Activated gamma-delta T cell treated with Interleukin-2 at 50 U/mL for 16 hours (primary cell): ENCODE results near the gene JAK2.
A peak's percentile ranks its signal among the peaks of the same experiment; 100 is the strongest.
"Not testable (repeated sequence)": the region's sequence is repeated elsewhere in the genome, so short reads cannot be mapped to it uniquely, and the experiment has no call there.

Experiments
- DNase-seq: peaks from one replicate; pipeline ENCODE4 v3.0.0-alpha.2; 2020

JAK2 gene

DNA sequence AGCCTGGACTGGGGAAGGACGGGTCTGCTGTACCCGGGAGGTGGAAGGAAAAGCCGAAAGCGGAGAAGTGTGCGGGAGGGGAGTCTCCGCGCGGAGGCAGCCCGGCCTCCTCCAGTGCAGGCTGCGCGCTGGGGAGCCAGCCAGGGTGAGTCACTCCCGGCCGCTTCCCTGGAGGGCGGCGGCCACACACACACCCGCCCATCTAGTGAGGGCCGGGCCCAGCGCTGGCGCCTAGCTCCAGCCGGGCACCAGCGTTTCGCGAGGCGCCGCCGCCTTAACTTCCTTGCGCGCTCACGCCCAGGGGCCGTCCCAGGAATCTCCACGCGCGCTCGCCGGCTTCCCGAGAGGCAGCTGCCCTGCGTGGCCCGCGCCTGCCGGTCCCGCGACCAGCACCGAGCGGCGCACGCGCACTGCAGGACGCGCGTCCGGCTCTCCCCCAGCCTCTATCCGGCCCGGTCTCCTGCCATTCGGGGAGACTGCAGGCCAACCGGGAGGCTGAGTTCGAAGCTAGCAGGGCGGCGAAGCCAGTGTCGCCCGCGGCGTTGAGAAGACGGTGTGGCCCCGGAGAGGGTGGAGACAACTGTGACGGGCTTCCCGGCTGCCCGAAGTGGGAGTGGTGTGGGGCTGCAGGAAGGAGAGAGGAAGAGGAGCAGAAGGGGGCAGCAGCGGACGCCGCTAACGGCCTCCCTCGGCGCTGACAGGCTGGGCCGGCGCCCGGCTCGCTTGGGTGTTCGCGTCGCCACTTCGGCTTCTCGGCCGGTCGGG is at the start of gene JAK2:
Gene JAK2, plus strand, starts transcription at position 652 of the 765 bp plus-strand sequence. CDS start 36,716 bp downstream, outside the sequence.
- peak; percentile 72 for DNase-seq

DNA sequence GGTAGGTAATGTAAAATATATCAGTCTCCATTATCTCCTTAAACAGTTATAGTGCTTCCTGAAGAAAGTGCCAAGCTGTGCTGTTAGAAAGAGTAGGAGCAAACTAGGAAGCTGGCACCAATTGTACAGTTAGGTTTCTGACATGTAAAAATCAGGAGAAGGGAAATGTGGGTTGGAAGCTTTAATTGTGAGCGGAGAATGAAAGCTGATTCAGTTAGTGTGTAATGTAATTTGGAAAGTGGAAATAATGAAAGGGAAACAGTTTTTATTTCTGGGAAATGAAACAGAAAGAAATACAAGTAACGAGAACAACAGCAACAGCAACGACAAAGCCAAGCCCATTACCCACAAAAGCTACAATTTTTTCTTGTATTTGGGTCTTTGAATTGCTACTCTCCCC is 48.8 kb upstream of the JAK2 start:
- DNase-seq: no peak

DNA sequence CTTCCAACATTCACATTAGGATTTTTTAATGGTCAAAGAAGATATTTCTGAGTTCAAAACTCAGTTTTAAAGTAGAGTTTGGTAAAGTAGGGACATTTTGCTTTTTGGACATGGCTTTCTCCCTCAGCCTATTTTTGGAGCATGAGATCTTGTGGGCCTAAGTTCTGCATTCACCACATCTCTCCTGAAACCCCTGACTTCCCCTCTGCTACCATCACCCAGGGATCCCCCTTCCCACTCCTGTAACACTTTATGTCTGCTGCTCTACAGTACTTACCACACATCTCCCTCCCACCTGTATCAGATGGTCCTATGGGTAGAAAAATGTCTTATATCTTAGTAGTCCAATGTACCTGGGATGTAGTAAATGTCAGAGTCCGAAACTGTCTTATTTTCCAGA is 48.2 kb upstream of the JAK2 start:
- no peak for DNase-seq

DNA sequence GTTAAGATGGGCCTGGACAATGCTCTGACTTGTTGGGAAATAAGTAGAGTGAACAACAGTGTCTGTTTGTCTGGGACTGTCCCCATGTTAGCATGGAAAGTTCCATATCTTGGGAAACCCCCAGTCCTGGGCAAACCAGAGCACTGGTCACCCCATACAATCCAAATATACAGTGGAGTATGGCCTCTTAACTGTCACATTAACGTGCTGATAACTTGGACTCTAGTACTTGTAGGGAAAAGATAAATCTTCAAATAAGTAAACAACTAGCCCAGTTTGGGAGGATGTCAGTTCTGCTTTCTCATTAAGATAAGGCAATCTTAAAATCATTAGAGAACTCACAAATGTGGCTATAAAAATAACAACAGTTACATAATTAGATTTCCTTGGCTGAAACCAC is 47.6 kb upstream of the JAK2 start:
- no peak for DNase-seq

DNA sequence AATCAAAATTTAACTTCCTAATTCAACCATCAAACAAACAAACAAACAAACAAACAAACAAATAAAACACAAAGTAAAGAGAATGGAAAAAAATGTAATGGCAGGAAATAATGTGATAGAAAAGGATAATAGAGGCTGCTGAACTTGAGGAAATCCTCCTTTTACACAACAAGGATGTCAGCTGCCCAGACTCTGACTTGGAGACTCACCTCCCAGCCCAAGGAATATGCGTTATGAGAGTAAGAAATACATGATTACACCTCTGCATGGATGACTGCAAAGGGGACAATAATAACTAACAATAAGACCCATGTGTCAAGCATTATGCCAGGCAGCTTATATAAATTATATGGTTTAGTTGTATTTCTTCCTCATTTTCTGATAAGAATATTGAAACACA is 46.6 kb upstream of the JAK2 start:
- DNase-seq: no peak

DNA sequence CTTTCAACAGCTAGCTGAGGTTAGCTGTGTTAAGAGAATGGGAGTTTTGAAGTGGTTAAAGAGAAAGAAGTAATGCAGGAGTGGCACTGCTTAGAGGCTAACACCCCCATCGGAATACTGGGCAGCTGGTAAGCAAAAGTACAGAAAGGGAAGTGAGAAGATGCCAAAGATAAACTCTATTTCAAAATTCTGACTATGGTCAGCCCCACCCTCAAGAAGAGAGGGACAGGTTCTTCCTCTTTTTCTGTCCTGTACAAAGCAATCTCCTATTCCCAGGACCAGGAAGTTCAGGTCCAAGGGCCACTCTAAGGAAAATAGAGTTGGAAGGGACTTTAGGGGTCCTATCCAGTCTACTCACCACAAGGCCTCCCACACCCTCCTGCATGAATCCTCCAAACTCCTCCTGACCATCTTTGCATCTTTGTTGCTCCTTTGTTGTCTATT is 45.9 kb upstream of the JAK2 start:
- no peak for DNase-seq

DNA sequence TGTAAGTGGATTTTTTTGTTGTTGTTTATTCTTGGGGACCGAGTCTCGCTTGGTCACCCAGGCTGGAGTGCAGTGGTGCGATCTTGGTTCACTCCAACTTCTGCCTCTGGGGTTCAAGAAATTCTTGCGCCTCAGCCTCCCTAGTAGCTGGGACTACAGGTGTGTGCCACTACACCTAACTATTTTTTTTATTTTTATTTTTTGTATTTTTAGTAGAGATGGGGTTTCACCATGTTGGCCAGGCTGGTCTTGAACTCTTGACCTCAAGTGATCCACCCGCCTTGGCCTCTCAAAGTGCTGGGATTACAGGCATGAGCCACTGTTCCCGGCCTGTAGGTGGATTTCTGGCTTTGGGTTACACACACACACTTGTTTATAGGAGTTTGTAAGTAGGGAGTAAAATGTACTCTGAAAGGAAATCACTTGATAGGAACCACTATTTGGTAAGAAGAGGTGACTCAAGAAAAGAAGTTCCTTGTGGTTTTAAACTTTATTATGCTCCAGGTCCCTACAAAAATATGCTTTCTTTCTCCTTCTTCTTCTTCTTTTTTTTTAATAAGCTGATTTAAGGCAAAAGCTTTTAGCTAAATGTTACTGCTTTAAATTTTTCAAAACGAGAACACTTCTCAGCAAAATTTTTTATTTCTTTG is 42.9 kb upstream of the JAK2 start:
- not testable (repeated sequence) for DNase-seq

DNA sequence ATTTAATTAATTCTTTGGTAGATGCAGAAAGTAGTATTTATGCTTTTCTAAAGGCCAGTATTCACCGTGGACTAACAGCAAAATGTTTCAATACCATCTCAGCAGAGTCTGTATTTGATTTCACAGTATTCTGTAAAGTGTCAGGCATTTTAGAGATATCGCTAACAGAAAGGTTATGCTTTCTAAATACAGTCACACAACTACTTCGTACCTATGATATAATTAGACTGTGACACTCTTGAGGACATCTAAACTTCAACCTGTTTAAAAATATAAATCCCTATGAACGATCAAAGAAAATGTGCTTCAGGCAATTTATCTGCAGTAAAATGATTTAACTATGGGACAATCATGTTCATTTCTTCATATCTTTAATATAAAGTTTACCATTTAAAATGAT is 41.7 kb upstream of the JAK2 start:
- DNase-seq: no peak

DNA sequence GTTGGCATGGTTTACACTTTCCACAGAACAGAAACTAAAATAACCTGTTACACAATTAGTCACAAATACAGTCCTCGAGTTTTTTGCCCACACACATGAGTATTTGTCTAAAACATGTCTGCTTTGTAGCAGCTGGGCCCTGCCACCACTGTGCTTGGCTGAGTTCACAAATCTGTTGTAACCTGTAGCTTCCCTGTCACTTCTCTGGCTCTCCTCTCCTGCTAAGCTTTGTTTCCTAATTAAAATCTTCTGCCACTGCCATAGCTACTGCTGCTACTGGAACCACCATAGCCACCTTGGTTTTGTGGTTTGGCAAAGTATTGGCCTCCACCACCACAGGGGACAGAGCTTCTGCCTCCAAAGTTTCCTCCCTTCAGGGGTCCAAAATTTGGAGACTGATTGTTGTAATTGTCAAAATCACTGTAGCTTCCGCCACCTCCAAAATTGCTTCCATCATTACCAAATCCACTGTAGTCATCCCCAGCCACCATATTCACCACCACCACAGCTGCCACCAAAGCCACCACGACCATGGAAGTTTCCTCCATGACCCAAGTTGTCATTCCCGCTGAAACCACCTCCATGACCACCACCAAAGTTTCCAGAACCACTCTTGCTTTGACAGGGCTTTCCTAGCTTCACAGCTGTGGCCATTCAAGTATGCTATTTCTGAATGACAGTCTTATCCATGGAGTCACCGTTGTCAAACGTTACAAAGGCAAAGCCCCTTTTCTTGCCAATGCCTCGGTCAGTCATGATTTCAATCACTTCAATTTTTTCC is 40.5 kb upstream of the JAK2 start:
- not testable (repeated sequence) for DNase-seq

DNA sequence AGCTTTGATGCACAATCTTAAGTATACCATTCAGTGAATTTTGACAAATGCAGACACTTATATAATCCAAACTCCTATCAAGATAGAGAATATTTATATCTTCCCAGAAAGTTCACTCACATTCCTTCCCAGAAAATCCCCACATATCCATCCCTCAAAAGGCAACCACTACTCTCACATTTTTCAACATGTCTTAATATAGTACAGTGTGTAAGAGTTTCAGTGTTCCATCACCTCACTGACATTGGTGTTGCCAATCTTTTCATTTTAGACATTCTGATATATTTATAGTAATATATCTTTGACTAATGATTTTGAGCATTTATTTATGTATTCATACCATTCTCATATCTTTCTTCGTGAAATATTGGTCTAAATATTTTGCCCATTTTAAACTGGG is 38.1 kb upstream of the JAK2 start:
- no peak for DNase-seq

DNA sequence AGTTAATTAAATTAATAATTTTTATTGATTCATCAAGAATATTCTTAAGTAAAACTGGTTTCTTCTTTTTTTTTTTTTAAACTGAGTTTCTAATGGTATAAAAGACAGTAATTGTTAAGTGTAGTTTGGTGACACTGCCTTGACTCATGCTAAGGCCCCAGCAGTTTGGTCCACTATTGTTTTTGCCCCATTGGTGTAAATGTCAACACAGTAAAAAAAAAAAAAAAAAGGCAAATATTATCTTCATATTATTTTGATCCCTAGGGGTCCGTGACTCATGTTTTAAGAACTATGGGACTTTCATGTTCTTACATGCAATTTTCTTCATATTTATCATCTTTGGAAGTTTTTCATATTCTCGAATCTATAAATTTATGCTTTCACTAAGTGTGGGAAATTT is 29.2 kb upstream of the JAK2 start:
- DNase-seq: no peak

DNA sequence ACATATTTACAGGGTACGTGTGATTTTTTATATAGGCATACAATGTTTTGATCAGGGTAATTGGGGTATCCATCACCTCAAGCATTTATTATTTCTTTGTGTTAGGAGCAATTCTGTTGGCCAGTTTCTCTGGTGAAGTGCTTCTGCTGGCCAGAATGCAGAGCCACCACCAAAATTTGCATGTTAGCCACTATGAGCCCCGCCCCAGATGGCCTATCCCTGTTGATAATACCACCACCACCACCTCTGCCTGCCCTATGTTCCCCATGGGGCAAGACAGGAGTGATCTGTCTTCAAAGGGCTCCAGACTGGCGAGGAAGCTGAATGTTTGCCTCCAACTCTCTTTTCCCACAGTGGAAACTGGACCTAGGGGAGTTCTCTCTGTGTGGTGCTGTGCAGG is 26.0 kb upstream of the JAK2 start:
- no peak for DNase-seq

DNA sequence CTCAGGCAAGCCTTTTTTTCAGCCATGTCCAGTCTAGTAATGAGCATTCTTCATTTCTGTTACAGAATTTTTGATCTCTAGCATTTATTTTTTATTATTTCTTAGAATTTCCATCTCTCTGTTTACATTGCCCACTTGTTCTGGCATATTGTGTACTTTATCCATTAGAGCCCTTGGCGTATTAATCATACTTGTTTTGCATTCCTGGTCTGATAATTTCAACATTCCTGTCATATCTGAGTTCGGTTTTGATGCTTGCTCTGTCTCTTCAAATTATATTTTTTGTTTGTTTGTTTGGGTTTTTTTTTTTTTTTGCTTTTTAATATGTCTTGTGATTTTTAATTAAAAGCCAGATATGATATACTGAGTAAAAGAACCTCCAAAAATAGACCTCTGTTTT is 23.0 kb upstream of the JAK2 start:
- no peak for DNase-seq

DNA sequence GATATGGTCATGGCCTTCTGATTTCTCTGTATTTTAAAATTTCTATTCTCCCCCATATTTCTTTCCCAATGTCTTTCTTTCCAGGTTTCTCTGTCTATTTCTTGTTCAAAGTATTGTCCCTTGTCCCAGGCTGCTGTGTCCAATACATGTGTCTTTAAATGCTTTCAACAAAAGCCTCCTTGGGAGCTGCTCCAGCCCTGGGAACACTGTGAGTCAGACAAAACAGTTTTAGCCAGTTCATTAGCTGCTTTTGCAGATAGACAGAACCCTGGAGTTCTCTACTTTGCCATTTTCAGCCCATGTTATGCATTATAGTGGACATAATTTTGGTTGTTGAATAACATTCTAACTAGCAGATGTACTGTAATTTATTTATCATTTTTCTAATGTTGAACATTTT is 20.5 kb upstream of the JAK2 start:
- no peak for DNase-seq

DNA sequence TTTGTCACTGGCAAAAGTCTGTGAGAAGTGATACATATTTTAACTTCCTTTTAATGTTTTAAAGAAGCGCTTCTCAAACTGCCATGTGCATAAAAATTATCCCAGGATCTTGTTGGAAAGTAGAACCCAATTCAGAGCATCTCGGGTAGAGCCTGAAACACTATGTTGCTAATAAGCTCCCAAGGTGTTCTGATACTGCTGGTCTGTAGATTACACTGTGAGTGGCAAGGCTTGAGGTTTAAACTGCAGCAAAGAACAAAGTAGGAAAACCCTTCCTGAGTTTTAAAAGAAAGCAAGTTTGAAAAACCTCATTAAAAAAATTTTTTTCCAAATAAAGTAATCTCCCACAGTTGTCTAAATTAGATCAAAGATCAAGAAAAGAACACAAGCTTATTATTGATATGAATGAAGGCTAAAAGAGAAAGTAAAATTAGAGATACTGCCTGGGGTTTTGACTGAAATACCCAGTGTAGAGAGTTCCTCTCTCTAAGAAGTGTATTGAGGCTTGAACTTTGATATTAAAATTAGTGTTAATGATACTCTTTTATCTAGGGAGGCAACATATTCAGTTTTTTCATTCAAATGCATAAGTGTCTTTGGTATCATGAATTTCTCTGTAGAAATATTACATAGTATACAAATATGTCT is 19.8 kb upstream of the JAK2 start:
- no peak for DNase-seq

DNA sequence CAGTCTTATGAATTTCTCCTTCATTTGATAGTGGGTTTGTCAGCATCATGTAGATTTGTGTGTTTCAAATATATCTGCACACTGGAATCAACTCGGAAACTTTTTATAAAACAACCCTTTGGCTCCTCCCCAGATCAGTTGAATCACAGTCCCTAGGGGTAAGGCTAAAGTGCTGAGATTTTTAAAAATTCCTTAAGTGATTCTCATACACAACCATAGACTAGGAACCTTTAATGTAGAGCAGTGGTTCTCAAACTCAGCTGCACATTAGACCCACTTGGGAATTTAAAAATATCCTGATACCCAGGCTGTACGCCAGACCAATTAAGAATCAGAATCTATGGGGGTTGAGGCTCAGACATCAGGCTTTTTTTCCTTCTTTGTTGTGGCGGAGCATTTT is 17.5 kb upstream of the JAK2 start:
- DNase-seq: no peak

DNA sequence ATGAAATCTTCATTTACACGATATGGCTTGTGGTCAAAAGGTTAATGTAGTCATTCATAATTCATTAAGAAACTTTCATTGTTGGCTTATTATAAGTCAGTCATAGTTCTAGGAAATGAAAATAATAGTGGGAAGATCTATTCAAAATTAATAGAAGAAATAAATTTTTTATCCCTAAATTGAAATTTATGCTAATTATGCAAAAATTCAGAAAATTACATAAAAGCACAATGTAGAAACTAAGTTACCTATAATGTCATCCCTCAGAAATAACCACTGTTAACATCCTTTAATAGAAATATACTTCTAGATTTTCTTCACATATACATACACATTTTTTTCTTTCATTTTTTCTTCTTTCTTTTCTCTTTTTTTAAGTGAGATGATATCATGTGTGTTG is 15.9 kb upstream of the JAK2 start:
- no peak for DNase-seq

DNA sequence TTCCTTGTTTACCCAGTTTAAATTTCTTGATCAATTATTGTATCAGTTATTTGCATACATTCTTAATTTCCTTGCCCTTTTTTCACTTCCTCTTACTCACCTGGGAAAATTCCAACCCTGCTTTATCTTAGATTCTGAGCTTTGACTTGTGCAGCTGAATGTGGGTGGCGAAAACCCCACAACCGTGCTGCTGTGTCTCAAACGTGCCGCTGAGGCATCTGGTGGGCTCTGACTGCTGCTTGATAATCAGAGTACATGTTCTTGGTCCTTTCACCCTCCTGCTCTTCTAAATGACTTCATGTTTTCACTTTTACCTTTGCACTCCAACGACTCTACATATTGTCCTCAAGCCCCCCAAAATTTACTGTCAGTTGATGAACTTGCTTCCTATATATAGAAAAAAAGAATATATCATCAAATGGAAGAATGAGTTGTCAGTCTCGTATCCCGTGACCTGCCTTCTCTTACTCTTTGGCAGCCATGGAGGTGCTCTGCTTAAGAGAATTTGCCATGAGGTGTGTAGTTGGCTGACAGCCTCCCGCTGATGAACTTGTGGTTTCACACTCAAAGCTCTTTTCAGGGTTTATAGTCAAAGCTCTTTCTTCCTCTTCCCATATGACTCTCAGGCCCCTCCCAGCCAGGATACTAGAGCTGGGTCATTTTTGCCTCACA is 14.0 kb upstream of the JAK2 start:
- DNase-seq: peak; percentile 16

DNA sequence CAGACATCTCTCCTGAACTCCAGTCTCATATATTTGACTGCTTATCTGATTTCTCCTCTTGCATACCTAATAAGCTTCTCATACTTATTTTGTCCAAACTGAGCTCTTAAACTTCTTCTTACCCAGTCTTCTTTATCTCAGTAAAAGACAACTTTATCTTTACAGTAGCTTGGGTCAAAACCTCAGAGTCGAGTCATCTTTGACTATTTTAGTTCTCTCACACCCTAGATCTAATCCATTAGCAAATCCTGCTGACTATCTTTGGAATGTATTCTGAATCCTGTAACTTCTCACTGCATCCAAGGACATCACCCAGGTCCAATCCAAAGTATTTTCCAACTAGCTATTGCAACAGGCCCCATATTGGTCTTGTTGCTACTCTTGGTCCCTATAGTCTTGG is 11.8 kb upstream of the JAK2 start:
- no peak for DNase-seq

DNA sequence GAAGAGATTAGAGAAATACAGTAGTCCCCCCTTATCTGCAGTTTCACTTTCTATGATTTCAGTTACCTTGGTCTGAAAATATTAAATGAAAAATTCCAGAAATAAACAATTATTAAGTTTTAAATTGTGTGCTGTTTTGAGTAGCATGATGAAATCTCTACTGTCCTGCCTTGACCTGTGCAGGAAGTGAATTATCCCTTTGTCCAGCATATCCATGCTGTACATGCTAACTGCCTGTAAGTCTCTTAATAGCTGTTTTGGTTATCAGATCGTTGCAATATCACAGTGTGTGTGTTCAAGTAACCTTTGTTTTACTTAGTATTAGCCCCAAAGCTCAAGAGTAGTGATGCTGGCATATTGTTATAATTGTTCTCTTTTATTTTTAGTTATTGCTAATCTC is 11.2 kb upstream of the JAK2 start:
- DNase-seq: no peak

DNA sequence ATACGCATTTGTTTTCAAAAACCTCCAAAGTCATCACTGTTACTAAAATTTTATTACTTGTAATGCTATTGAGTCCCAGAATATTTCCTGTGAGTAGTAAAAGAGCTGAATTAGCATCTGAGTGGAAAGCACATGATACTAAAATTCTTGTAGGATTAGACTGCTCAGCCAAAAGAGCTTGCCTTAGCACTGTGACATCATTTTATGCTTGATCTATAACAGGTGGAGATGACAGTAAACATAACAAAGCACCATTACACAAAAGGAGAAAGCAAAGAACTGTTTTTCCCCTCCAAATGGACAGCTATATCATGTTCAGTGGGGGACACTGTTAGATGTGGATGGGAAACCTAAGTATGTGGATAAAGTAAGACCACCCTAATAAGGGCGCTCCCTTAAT is 5.8 kb upstream of the JAK2 start:
- no peak for DNase-seq

DNA sequence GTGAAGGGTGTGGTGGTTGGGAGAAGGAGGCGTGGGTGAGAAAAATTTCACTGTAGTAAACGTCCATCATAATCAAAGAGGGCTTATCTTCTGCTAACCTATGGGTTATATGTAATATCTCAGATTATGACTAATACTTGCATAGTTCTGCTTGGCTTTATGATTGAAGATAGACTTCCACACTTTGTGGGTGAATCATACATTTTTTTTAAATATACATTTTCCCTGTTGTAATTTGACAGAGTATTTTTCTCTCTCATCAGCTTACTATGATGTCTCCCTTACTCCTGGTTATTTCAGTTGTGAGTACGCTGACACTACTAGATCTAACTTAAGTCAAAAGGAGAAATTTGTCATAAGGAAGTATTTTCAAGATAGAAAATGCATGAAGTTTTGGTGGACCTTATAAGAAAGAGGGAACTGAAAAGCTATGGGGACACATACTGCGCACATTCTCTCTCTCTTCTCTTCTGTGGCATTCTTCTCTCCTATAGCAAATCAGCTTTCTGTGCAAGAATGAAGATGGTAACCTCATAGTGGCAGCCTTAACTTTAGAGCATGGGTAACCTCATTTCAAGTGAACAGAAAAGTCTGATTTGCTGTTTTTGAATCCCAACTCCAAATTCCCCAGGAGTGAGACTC is 4.9 kb upstream of the JAK2 start:
- no peak for DNase-seq
